CD4-positive, alpha-beta T cell (primary cell): ENCODE results near the gene MIA. TPM values are rescaled to one million over a fixed set of nuclear protein-coding genes. Genes with fewer than 3 reads are reported as not detected.

Experiments
- ATAC-seq: fragments of 200-7000 bp; cut with Tn5 transposase; one replicate; pipeline ENCODE4 v1.10.0; 2022; ENCODE audit warnings: mild to moderate bottlenecking; ENCODE audit not compliant: poor library complexity
- CTCF ChIA-PET: fragments of 350-600 bp; sonication (Branson Sonifier 250); formaldehyde crosslinking; loops from one replicate; lab custom pipeline; 2021; ENCODE audit warnings: antibody characterized with exemption, inconsistent platforms; lab: Charles Lee
- POLR2A ChIA-PET: fragments of 350-600 bp; sonication (Branson Sonifier 250); formaldehyde crosslinking; loops from one replicate; lab custom pipeline; 2021; ENCODE audit warnings: antibody characterized with exemption, inconsistent platforms; lab: Charles Lee
- DNase-seq, 14 experiments: peaks; one replicate each; pipeline ENCODE4 v3.0.0-alpha.2; 2013 to 2020; ENCODE audit warnings: mixed read lengths in 2 of 14
- H3K27ac ChIP-seq, 2 donors: one replicate each; pipeline versions ENCODE4 v1.5.1 to v1.7.0; 2013; ENCODE audit warnings: low read length in 2 of 2, low read depth in 1 of 2, mild to moderate bottlenecking in 1 of 2
- H3K27me3 ChIP-seq, 2 experiments: 1 replicate in 1 of 2; 2 replicates in 1 of 2; pipeline versions ENCODE4 v1.6.1 to v1.7.0; 2013; ENCODE audit warnings: low read length in 2 of 2, control low read depth in 1 of 2, mild to moderate bottlenecking in 1 of 2, moderate library complexity in 1 of 2; ENCODE audit not compliant: insufficient read depth in 2 of 2, control insufficient read depth in 1 of 2
- H3K36me3 ChIP-seq: one replicate; pipeline ENCODE4 v1.6.1; 2013; ENCODE audit warnings: low read length, control low read depth; ENCODE audit not compliant: insufficient read depth
- H3K4me1 ChIP-seq: one replicate; pipeline ENCODE4 v1.6.1; 2013; ENCODE audit warnings: low read length, control low read depth; ENCODE audit not compliant: insufficient read depth
- H3K4me3 ChIP-seq: one replicate; pipeline ENCODE4 v1.5.1; 2013; ENCODE audit warnings: mild to moderate bottlenecking, low read length, moderate library complexity
- H3K9me3 ChIP-seq, 2 experiments: 1 replicate in 1 of 2; 2 replicates in 1 of 2; pipeline versions ENCODE4 v1.6.1 to v1.7.0; 2013; ENCODE audit warnings: low read length in 2 of 2, mild to moderate bottlenecking in 2 of 2, control low read depth in 1 of 2, moderate library complexity in 1 of 2; ENCODE audit not compliant: control insufficient read depth in 1 of 2, insufficient read depth in 1 of 2
- H3K27ac Mint-ChIP-seq: one replicate; pipeline ENCODE4 v1.8.0; 2020; ENCODE audit warnings: mixed read lengths
- H3K27me3 Mint-ChIP-seq: one replicate; pipeline ENCODE4 v1.8.0; 2021; ENCODE audit warnings: mixed read lengths
- H3K36me3 Mint-ChIP-seq: one replicate; pipeline ENCODE4 v1.8.0; 2021; ENCODE audit warnings: low read depth, mixed read lengths
- H3K4me1 Mint-ChIP-seq: one replicate; pipeline ENCODE4 v1.8.0; 2021; ENCODE audit warnings: low read depth, mixed read lengths
- H3K4me3 Mint-ChIP-seq: one replicate; pipeline ENCODE4 v1.8.0; 2020; ENCODE audit warnings: mild to moderate bottlenecking, mixed read lengths
- H3K9me3 Mint-ChIP-seq: one replicate; pipeline ENCODE4 v1.8.0; 2020; ENCODE audit warnings: mixed read lengths
- intact Hi-C, 2 experiments: fragments of 100-400 bp; cut with DNase I in 1 of 2; cut with micrococcal nuclease in 1 of 2; formaldehyde crosslinking; loops; one replicate each; pipeline versions ENCODE4 v1.15.1 to v1.9.0; 2023 to 2025; cut with DNase I, micrococcal nuclease
- total RNA-seq, 174 experiments: library from RNA in 2 of 174; stranded (reverse) in 2 of 174; gene quantifications; one replicate each; pipeline ENCODE4 v1.2.3 and lab custom pipeline; 2021 to 2026
- TF ChIP-seq, protein P1 (sequence below): fragments of 200-600 bp; IDR thresholded peaks from one replicate; pipeline ENCODE4 v1.8.0; 2022; ENCODE audit warnings: antibody characterized with exemption, mild to moderate bottlenecking

MIA gene
- total RNA-seq, 2 experiments from 2014 or later: not detected

DNA sequence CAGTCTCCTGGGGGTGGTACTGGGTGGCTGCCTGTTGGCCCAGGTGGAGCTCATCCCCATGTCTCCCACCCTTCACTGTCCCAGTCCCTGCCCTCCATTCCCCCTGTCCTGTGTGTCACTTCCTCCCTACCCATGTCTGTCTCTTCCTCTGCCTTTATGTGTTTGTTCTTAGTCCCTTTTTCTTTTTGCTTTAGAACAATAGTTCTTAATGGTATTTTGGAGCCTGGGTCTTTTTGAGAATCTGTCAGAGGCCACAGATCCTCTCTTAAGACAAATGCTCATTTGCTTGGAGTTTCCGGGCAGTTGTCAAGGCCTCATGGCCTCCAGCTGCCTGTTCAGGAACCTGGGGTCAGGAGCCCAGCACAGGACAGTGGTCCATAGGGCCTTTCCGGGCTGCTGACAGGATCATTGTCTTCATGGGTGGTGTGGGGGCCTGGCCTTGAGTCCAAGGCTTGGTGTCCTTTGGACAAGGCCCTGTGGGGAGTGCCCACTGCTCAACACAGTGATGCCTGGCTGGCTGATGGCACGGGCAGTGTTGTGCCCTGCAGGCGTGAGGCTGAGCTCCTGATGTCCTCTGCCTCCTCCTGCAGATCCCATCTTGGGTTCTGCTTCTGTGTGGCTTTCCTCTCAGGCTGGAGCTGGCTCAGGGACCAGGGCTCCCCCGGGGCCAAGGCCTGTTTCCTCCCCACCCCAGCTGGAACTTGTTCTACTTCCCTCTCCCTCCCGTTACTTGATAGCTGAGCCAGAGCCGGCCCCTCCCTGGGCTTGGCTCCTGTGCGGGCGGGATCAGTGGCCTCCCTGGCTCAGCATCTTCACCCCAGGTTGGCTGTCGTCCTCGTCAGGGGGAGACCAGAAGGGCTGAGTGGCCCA lies 27.2 kb downstream of the MIA start:
- H3K4me3 ChIP-seq: peak overlapping the region; percentile 96

DNA sequence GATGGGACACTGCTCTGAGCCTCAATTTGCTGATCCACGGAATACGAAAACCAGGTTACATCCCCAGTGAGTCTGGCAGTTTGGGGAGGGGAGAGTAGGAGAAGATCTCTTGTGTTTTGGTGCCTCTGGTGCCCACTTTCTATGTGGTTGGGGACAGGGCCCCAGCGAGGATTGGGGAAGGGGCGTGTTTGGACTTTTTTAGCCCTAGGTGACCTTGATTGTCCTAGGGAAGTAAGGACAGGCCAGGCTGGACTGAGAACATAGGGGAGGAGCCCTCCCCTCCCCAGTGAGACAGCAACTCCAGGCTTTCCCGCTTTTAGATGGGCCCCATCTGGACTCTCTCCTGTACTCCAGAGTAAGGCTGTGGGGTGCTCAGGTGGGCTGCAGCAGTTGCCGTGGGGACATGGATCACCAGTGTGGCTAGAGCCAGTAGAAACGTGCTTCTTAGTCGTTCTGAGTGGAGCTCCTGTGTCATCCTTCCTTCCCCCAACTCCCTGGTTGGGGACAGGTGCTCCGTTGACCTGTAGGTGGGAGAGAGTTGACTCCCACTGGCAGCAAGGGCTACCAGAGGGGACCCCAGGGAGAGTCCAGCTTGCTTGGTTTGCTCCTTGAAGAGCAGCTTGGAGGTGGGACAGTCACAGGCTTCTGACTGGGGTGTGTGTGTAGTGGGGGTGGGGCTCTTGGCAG lies 28.0 kb downstream of the MIA start:
- peaks cover 46% of the 10 kb centered on the region for H3K36me3 ChIP-seq
- DNase-seq: no peak
- H3K27me3 Mint-ChIP-seq: no peaks in the 10 kb centered on the region
- peak overlapping the region; percentile 80 to 86 for H3K27ac ChIP-seq
- POLR2A ChIA-PET: interaction anchor here (0.8 to 6.9 kb wide), 5 partner anchors 16 to 460 kb away, joined by 3 to 198 read pairs (median 5); partner anchors contain the start of genes MIA and RAB4B
- no peak for ATAC-seq
- H3K9me3 ChIP-seq: no peaks in the 10 kb centered on the region
- H3K27me3 ChIP-seq: no peaks in the 10 kb centered on the region
- H3K4me1 Mint-ChIP-seq: peaks cover 79% of the 10 kb centered on the region
- CTCF ChIA-PET: no interaction called here
- intact Hi-C loops: loop anchor here (2.0 to 5.0 kb wide), 3 partner anchors 87 to 191 kb away; partner anchors contain the start of genes COQ8B (in 1 of the 2) and ITPKC (in 1 of the 2)
- no peaks in the 10 kb centered on the region for H3K9me3 Mint-ChIP-seq
- TF ChIP-seq, protein P1, sequence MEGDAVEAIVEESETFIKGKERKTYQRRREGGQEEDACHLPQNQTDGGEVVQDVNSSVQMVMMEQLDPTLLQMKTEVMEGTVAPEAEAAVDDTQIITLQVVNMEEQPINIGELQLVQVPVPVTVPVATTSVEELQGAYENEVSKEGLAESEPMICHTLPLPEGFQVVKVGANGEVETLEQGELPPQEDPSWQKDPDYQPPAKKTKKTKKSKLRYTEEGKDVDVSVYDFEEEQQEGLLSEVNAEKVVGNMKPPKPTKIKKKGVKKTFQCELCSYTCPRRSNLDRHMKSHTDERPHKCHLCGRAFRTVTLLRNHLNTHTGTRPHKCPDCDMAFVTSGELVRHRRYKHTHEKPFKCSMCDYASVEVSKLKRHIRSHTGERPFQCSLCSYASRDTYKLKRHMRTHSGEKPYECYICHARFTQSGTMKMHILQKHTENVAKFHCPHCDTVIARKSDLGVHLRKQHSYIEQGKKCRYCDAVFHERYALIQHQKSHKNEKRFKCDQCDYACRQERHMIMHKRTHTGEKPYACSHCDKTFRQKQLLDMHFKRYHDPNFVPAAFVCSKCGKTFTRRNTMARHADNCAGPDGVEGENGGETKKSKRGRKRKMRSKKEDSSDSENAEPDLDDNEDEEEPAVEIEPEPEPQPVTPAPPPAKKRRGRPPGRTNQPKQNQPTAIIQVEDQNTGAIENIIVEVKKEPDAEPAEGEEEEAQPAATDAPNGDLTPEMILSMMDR: no peak
- peak overlapping the region; percentile 96 for H3K4me3 ChIP-seq
- peaks cover 73% of the 10 kb centered on the region for H3K36me3 Mint-ChIP-seq
- H3K4me1 ChIP-seq: peaks cover 87% of the 10 kb centered on the region
- H3K27ac Mint-ChIP-seq: peak overlapping the region; percentile 90
- peak overlapping the region; percentile 96 for H3K4me3 Mint-ChIP-seq

More for the DNA sequence above, 27.2 kb downstream of the MIA start:
- H3K27ac Mint-ChIP-seq: peak overlapping the region; percentile 90
- Histone ChIP-seq H3K27me3 (no peaks in the 10 kb centered on the region), H3K4me1 (peaks cover 87% of the 10 kb centered on the region), H3K36me3 (peaks cover 39% of the 10 kb centered on the region), H3K27ac (peak overlapping the region; percentile 80 to 86), H3K9me3 (no peaks in the 10 kb centered on the region)
- ChIA-PET CTCF (no interaction called here), POLR2A (interaction anchor here (0.8 to 6.9 kb wide), 7 partner anchors 10 to 461 kb away, joined by 3 to 198 read pairs (median 5); partner anchors contain the start of genes ACTMAP, MIA, RAB4B and SNRPA)
- peak in 3 of 14 experiments; percentile 31 to 39 (median 38) for DNase-seq
- H3K4me3 Mint-ChIP-seq: peak overlapping the region; percentile 96
- intact Hi-C loops: loop anchor here (2.0 to 5.0 kb wide), 3 partner anchors 86 to 190 kb away; partner anchors contain the start of genes COQ8B (in 1 of the 2) and ITPKC (in 1 of the 2)
- TF ChIP-seq, protein P1: no peak
- peaks cover 69% of the 10 kb centered on the region for H3K36me3 Mint-ChIP-seq
- no peaks in the 10 kb centered on the region for H3K27me3 Mint-ChIP-seq
- no peaks in the 10 kb centered on the region for H3K9me3 Mint-ChIP-seq
- H3K4me1 Mint-ChIP-seq: peaks cover 82% of the 10 kb centered on the region
- no peak for ATAC-seq
